C4-2B (cell line): ENCODE results near the gene PMAIP1.
"Not testable (repeated sequence)": the region's sequence is repeated elsewhere in the genome, so short reads cannot be mapped to it uniquely, and the experiment has no call there.

Source experiments
- H3K27ac ChIP-seq: fragments of 450-650 bp; 2 replicates; pipeline ENCODE4 v1.5.1; 2017
- ZFX ChIP-seq: fragments of 450-650 bp; IDR thresholded peaks from 2 replicates; pipeline ENCODE4 v1.6.1; 2017
- TF ChIP-seq, protein P1 (sequence below): fragments of 450-650 bp; conservative IDR thresholded peaks from 2 replicates; pipeline ENCODE4 v1.5.1; 2017; ENCODE audit warnings: mild to moderate bottlenecking

The PMAIP1 gene

DNA sequence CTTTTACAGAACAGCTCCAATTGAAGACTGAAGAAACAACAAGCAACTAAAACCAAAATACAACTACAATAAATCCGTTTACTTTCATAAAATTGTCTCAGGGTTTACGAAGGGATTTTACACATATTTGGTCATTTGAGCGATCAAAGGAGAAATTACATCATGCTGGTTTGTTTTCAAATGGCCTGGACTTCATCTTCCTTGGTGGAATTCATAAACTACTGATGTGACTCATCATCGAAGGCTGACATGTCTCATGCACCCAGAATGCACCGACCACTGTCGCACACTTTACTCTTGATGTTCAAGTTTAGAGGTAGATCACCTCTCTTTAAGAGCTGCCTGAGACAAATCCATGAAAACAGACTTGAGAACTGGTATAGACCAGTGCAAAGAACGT lies 25.6 kb upstream of the PMAIP1 start:
- TF ChIP-seq ZFX: no peak
- TF ChIP-seq, protein P1, sequence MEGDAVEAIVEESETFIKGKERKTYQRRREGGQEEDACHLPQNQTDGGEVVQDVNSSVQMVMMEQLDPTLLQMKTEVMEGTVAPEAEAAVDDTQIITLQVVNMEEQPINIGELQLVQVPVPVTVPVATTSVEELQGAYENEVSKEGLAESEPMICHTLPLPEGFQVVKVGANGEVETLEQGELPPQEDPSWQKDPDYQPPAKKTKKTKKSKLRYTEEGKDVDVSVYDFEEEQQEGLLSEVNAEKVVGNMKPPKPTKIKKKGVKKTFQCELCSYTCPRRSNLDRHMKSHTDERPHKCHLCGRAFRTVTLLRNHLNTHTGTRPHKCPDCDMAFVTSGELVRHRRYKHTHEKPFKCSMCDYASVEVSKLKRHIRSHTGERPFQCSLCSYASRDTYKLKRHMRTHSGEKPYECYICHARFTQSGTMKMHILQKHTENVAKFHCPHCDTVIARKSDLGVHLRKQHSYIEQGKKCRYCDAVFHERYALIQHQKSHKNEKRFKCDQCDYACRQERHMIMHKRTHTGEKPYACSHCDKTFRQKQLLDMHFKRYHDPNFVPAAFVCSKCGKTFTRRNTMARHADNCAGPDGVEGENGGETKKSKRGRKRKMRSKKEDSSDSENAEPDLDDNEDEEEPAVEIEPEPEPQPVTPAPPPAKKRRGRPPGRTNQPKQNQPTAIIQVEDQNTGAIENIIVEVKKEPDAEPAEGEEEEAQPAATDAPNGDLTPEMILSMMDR: no peak
- H3K27ac ChIP-seq: no peak overlapping the region

DNA sequence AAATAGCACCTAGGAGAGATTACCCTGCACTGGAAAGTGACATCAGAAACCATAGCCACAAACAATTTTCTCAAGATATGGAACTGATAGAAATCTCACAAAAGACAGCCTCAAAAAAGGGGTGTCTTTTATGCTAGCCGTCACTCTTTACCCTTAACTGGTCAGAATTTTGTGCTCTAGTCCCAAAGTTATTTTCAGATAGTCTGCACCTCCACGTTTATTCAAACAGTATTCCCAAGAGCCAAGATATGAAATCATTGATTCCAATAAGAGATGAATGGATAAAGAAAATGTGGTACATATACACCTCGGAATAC lies 23.5 kb upstream of the PMAIP1 start:
- no peak for TF ChIP-seq ZFX
- TF ChIP-seq, protein P1: no peak
- H3K27ac ChIP-seq: no peak overlapping the region

DNA sequence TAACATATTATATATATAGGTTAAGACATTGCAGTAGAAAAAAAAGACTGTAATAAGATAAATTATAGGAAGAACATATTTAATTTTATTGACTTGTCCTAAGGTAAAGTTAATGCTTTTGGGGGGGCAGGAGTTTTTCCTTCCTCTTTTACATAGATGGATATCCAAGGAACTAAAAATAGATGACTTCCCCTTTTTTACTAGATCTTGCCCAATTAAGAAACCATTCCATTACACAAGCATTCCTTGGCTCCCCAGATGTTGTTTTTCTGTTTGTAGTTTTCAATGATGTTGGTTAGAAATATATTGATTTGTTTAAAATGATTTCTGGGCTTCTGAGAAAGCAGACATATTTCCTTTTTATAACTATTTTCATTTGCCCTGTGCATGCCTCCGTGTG lies 22.4 kb upstream of the PMAIP1 start:
- no peak for TF ChIP-seq ZFX
- TF ChIP-seq, protein P1: no peak
- no peak overlapping the region for H3K27ac ChIP-seq

DNA sequence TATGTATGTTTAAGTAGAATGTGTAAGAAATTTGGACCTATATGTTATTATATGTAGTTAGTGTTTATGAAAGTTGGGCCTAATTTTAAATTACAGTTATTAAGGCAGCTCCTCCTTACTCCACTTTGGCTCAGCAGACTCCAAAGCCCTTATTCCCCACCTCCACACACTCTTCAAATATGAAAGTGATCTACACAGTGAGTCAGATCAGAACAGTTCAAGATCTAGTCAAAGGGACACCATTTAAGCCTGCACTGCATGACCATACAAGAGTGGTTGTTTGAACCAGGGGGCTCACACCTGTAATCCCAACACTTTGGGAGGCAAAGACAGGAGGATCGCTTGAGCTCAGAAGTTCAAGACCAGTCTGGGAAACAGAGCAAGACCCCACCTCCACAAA lies 21.2 kb upstream of the PMAIP1 start:
- H3K27ac ChIP-seq: no peak overlapping the region
- no peak for TF ChIP-seq ZFX
- TF ChIP-seq, protein P1: no peak

DNA sequence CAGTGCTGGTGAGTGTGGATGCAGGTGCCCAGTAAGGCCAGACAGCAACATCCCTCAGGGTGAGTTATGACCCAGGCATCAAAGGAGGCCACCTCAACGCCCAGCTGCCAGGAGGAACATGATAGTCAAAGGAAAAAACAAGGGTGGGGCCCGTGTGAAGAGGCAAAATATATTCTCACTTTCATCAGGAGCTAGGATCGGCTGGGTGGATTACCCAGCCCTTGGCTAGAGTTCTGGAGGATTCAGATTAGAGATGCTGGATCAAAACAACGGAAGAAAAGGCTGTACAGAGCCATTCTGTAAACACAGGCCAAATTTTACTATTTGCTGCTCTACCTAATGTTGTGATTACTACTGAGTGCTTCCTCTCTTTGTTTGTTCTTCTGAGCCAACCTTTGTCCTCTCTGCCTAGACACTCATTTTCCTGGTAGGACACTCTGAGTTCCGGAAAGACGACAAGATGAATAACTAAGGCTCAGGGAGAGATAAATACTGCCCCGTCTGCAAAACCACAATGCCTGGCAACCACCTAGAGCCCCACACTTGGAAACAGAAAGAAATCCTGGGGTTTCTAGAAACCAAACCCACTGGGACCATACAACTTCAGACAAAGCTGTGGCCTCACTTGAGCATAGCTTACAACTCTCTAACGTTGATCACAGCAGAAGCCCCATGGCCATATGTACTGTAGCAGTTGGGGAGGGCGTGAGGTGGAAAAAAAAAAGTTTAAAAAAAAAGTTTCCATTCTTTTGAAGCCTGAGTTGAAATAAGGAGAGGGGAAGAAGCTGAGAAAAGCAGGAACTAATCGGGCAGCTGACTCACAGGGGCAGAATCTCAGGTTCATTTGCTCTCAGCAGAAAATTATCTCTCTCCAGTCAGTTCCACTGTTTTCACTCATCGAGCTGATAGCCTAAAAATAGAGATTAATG lies 17.8 kb upstream of the PMAIP1 start:
- TF ChIP-seq, protein P1: no peak
- no peak for TF ChIP-seq ZFX
- no peak overlapping the region for H3K27ac ChIP-seq

DNA sequence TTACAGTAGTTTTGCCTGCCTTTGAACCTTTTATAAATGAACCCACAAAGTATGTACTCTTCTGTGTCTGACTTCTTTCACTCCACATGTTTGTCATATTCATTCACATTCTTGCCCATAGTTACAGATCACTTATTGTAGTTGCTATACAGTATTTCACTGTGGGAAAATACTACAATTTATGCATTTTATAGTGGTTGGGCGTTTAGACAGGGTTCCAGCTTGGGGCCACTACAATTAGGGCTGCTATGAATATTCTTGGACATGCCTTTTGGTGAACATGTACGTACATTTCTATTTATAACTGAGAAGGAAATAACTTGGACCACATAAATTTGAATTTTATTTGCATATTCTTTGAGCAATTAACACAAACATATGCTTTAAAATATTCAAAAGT lies 15.4 kb upstream of the PMAIP1 start:
- TF ChIP-seq ZFX: no peak
- TF ChIP-seq, protein P1: no peak
- no peak overlapping the region for H3K27ac ChIP-seq

DNA sequence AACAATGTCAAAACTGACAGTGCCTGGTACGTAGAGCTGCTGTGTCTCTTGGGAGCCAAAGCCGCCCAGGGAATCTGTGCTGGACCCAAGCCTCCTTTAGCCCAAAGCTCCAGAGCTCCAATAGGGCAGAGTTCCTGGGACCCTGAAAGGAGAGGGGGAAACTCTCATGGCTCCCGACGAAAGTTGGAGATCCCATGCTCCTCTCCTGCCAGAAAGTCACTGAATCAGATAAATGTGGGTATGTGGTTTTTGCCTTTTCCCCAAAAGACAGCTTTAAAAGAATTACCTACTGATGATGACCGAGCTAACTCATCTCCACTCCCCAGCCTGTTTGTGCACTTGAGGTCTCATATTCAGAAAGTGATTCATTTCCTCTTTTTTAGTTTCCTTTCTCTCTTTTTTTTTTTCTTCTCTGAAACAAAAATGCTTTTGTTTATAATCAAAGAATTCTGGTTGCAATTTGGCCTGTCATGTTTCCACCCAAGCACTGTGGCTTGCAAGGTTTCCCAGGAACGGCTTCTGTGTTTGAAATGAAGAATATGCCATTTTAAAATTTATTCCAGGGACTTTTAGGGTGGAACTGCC lies 14.1 kb upstream of the PMAIP1 start:
- H3K27ac ChIP-seq: no peak overlapping the region

DNA sequence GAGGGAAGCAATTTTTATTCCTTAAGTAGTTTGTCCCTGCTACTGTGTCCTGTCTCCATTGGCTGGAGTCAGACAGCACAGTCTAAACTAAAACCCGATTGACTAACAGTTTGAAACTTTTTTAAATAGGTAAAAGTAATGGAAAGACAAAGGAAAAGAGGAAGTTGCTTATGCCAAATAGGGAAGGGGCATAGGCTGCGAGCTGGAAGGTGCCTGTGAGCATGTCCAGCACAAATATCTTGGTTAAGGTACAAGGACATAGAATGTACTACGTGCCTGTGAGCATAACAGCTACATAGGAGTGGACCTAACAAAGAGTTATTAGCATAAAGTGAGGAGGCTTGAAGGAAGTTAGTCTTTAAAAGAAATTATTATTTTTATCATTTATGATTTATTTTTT lies 13.4 kb upstream of the PMAIP1 start:
- H3K27ac ChIP-seq: not testable (repeated sequence)

More for the DNA sequence above, 14.1 kb upstream of the PMAIP1 start:
- TF ChIP-seq ZFX: no peak
- TF ChIP-seq, protein P1: no peak
